Bronchial epithelial cell (primary cell): Measurements from ENCODE around the gene CAB39. TPM values are rescaled to one million over a fixed set of nuclear protein-coding genes. Genes with fewer than 3 reads are reported as not detected.

Experiments used
- DNase-seq: peaks from one replicate; pipeline ENCODE4 v3.0.0-alpha.2; 2010; ENCODE audit warnings: low read depth
- FAIRE-seq: peaks from 2 replicates; lab custom pipeline; 2011; peaks lifted over from hg19 to GRCh38; lab: Jason Lieb, UNC
- H3K27me3 ChIP-seq: 2 replicates; pipeline ENCODE4 v1.5.1; 2011; ENCODE audit warnings: low read length; ENCODE audit not compliant: control insufficient read depth, insufficient read depth
- H3K36me3 ChIP-seq: 2 replicates; pipeline ENCODE4 v1.5.1; 2011; ENCODE audit warnings: low read length; ENCODE audit not compliant: control insufficient read depth, insufficient read depth
- H3K4me3 ChIP-seq: 2 replicates; pipeline ENCODE4 v1.5.1; 2011; ENCODE audit warnings: mild to moderate bottlenecking, low read depth, low read length, control low read depth
- total RNA-seq: library from RNA; depleted of rRNA; stranded (reverse); fragments of >200 nt; gene quantifications from 2 replicates; pipeline ENCODE4 v1.2.1, GENCODE V29; 2014
- TF ChIP-seq, protein P1 (sequence below): IDR thresholded peaks from 2 replicates; pipeline ENCODE4 v1.5.1; 2011; ENCODE audit warnings: mild to moderate bottlenecking, moderate library complexity, low read length, control low read depth, inconsistent platforms; ENCODE audit not compliant: insufficient read depth, severe bottlenecking

The CAB39 gene
- total RNA-seq, 1 donor from 2014 or later, result 87.4 TPM

DNA sequence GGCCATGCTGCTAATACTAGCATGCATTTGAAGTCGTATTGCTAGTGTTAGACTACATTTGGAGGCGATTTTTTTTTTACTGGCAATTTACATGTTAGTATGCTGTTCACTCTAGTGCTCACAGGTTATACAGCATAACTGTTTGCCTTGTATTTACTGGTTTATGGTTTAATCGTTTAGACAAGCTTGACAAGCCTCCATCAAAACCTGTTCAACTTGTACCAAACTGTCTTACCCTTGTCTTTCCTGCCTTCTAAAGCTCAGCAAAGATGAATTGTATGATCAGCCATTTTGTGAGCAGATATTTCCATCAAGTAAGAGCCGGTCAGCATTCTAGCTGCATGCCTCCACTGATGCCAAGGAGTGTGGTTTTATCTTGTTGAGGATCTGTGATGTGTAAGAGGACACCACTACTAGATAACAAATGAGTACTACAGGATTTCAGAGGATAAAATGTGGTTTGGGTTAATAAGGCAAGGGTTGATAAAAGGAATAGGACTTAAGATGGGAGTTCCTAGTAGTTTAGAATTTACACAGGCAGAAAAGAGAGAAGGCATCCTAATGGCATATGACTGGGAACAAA, 83.7 kb downstream of the CAB39 start:
- DNase-seq, result peak; percentile 27
- no peak for FAIRE-seq
- H3K36me3 ChIP-seq, result peaks cover 15% of the 10 kb centered on the region

DNA sequence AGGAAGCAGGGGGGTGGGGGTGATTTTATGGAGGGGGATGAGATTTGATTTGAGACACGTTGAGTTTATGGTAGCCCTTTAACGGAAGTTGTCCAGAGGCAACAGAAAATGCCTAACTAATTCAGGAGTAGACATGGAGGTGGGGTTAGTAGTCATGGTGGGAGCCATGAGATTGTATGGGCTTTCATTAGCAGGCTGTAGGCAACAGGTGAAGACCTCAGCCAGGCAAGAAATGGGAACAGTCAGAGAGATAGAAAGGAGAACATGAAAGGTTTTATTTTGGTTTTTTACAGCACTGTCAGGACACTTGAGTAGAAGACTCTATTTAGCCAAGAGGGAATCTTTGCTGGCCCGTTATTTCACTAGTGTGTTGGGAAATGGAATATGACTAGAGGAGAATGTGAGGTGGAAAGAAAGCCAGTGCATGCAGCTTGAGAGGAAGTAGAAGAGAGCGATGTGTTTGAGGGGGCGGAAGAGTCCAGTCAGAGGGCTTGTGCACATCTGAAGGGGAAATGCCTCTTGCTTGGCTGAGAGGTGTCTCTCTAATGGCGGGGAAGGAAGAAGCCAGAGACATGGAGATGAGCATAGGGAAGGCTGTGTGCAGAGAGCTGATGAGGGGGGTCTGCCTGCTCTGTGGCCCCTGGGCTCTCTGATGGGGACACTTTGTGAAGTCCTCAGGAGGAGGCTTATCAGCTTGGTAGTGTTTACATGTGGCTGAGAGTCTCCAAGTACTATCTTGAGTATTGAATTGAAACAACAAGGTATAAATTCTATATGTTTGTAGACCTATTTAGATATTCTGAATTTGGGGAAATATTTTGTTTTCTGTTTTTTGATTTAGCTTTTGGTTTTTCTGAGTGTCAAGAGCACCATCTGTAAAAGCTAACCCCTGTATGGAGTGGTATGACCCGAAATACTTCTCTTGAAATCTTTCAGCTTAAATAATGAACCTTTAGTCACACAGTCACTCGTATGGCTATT, 85.2 kb downstream of the CAB39 start:
- H3K4me3 ChIP-seq, result no peak overlapping the region
- TF ChIP-seq, protein P1, sequence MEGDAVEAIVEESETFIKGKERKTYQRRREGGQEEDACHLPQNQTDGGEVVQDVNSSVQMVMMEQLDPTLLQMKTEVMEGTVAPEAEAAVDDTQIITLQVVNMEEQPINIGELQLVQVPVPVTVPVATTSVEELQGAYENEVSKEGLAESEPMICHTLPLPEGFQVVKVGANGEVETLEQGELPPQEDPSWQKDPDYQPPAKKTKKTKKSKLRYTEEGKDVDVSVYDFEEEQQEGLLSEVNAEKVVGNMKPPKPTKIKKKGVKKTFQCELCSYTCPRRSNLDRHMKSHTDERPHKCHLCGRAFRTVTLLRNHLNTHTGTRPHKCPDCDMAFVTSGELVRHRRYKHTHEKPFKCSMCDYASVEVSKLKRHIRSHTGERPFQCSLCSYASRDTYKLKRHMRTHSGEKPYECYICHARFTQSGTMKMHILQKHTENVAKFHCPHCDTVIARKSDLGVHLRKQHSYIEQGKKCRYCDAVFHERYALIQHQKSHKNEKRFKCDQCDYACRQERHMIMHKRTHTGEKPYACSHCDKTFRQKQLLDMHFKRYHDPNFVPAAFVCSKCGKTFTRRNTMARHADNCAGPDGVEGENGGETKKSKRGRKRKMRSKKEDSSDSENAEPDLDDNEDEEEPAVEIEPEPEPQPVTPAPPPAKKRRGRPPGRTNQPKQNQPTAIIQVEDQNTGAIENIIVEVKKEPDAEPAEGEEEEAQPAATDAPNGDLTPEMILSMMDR, result no peak
- peaks cover 13% of the 10 kb centered on the region for H3K36me3 ChIP-seq
- FAIRE-seq (no peak), DNase-seq (peak; percentile 46)
- H3K27me3 ChIP-seq, result no peaks in the 10 kb centered on the region

More for the DNA sequence above, 83.7 kb downstream of the CAB39 start:
- H3K4me3 ChIP-seq, result no peak overlapping the region
- TF ChIP-seq, protein P1, result no peak
- H3K27me3 ChIP-seq, result no peaks in the 10 kb centered on the region

DNA sequence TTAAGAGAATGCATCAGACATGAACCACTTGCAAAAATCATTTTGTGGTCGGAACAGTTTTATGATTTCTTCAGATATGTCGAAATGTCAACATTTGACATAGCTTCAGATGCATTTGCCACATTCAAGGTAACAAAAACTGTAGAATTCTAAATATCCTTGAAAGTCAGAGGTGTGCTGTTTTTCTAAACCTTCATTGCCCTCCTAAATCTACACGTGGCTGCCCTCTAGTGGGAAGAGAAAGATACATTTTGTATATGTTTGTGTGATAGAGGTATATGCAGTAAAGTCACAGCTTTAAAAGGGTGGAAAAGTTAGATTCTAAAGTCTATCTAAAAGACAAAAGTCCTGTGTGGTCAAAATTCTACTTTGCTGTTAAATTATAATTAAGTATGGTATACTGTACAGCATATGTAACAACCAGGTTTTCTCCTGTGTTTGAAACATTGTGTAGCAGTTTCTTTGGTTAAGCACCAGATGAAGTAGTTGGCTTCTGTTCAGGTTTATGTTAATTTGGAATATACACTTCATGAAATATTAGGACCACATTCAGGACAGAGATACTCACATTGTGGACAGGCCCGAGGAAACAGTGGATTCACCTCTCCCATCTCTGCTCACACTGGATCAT, 86.2 kb downstream of the CAB39 start:
- TF ChIP-seq, protein P1, result peak; percentile 38
- peak; percentile 62 for DNase-seq
- Histone ChIP-seq H3K36me3 (peaks cover 13% of the 10 kb centered on the region), H3K27me3 (no peaks in the 10 kb centered on the region), H3K4me3 (no peak overlapping the region)
- no peak for FAIRE-seq

DNA sequence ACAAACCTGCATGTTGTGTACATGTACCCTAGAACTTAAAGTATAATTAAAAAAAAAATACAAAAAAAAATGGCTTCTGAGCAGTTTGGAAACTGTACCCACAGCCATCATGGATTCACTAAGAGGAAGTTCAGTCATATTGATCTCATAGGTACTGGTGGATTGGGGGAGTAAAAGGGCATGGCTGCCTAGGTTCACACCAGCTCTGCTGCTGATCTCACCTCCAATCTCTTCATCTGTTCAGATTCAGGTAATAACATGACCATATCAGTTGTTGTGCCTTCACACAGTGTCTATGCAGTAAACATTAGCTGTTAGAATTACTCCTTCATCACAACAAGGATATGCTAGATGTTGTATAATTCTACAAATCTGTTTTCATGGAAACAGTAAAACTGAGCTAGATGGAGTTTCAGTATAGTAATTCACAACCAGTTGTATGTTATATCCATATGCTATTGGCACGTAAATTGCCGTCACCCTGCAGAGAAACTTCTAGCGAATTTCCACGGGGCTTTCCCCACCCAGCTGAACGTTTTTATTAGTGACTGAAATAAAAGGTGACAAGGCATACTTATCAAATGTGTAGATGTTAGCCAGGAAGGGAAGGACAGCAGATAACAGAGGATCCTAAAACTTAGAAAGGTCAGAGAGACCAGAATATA, 92.8 kb downstream of the CAB39 start:
- no peaks in the 10 kb centered on the region for H3K27me3 ChIP-seq
- H3K4me3 ChIP-seq, result no peak overlapping the region
- H3K36me3 ChIP-seq, result peaks cover 6% of the 10 kb centered on the region
- FAIRE-seq (no peak), DNase-seq (no peak)
- TF ChIP-seq, protein P1, result no peak

DNA sequence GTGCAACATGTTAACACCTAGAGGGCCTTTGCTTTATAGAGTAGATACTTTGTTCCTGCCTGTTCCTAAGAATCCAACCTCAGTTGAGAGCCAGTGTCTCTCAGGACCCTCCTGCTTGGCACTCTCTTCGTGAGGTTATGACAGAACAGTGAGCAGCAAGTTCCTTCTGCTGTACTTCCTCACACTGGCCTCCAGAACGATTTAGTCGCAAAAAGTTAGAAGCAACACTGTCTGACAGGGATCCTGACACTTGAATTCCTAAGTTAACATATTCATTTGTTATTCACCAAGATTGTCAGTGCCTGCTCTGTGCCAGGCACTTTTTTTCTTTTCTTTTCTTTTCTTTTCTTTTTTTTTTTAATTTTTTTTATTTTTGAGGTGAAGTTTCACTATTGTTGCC, 95.1 kb downstream of the CAB39 start:
- Histone ChIP-seq H3K27me3 (no peaks in the 10 kb centered on the region), H3K36me3 (peaks cover 6% of the 10 kb centered on the region), H3K4me3 (no peak overlapping the region)
- FAIRE-seq (no peak), DNase-seq (no peak)
- TF ChIP-seq, protein P1, result no peak
